Forelimb muscle (tissue), 1 donor: ENCODE results near the gene UROC1. TPM values are rescaled to one million over a fixed set of nuclear protein-coding genes. Genes with fewer than 3 reads are reported as not detected.

Experiments
- DNase-seq: peaks from one replicate; pipeline ENCODE4 v3.0.0-alpha.2; 2013; ENCODE audit warnings: low read depth
- polyA plus RNA-seq: library from polyadenylated mRNA; unstranded; fragments of 120-200 nt; gene quantifications from one replicate; pipeline ENCODE4 v1.2.1, GENCODE V29; 2013; ENCODE audit not compliant: insufficient read length

UROC1 gene
- polyA plus RNA-seq, 1 donor, result 0.10 TPM

- DNase-seq, result no peak
Observed at GRCh38 chr3:126460381-126460780, 57.2 kb downstream of the UROC1 start.

- DNase-seq, result no peak
Observed at GRCh38 chr3:126459763-126460127, 57.8 kb downstream of the UROC1 start.

GRCh38 chr3:126459111-126459762 lies 58.3 kb downstream of the UROC1 start:
- no peak for DNase-seq

- no peak for DNase-seq
Observed at GRCh38 chr3:126456766-126457388, 60.7 kb downstream of the UROC1 start.

- DNase-seq, result no peak
Observed at GRCh38 chr3:126456211-126456610, 61.4 kb downstream of the UROC1 start.

- no peak for DNase-seq
Observed at GRCh38 chr3:126454437-126455198, 63.0 kb downstream of the UROC1 start.

GRCh38 chr3:126454025-126454424 lies 63.5 kb downstream of the UROC1 start:
- DNase-seq, result no peak

GRCh38 chr3:126452213-126452612 lies 65.4 kb downstream of the UROC1 start:
- DNase-seq, result no peak

- no peak for DNase-seq
Observed at GRCh38 chr3:126451511-126451910, 66.1 kb downstream of the UROC1 start.

- no peak for DNase-seq
Observed at GRCh38 chr3:126450744-126451143, 66.8 kb downstream of the UROC1 start.

- no peak for DNase-seq
Observed at GRCh38 chr3:126450219-126450618, 67.4 kb downstream of the UROC1 start.

- DNase-seq, result no peak
Observed at GRCh38 chr3:126449621-126450051, 67.9 kb downstream of the UROC1 start.

- DNase-seq, result no peak
Observed at GRCh38 chr3:126448893-126449180, 68.7 kb downstream of the UROC1 start.

GRCh38 chr3:126448136-126448892 lies 69.3 kb downstream of the UROC1 start:
- DNase-seq, result no peak

- DNase-seq, result no peak
Observed at GRCh38 chr3:126447456-126448106, 70.0 kb downstream of the UROC1 start.

- no peak for DNase-seq
Observed at GRCh38 chr3:126446791-126447190, 70.8 kb downstream of the UROC1 start.

GRCh38 chr3:126446301-126446700 lies 71.3 kb downstream of the UROC1 start:
- no peak for DNase-seq

GRCh38 chr3:126445506-126445905 lies 72.1 kb downstream of the UROC1 start:
- DNase-seq, result no peak

GRCh38 chr3:126442856-126443242 lies 74.7 kb downstream of the UROC1 start:
- no peak for DNase-seq

GRCh38 chr3:126442094-126442855 lies 75.3 kb downstream of the UROC1 start:
- DNase-seq, result peak; percentile 79

- no peak for DNase-seq
Observed at GRCh38 chr3:126441256-126441880, 76.2 kb downstream of the UROC1 start.
